Adrenal gland (tissue), 12 donors: Measurements from ENCODE around the gene DRGX. TPM values are rescaled to one million over a fixed set of nuclear protein-coding genes. Genes with fewer than 3 reads are reported as not detected.

ENCODE experiments used
- DNase-seq, 7 donors: peaks; one replicate each; pipeline ENCODE4 v3.0.0-alpha.2; 2019 to 2020
- H3K27ac ChIP-seq, 5 donors: fragments of 200-600 bp; sonication (generic) in 4 of 5; 1 replicate in 3 of 5; 2 replicates in 2 of 5; pipeline versions ENCODE4 v1.5.1 to v1.8.0; 2016 to 2020; ENCODE audit warnings: mild to moderate bottlenecking in 1 of 5
- H3K27me3 ChIP-seq: fragments of 200-600 bp; 2 replicates; pipeline ENCODE4 v1.8.0; 2021
- H3K36me3 ChIP-seq, 2 donors: fragments of 200-600 bp; replicated peaks in 1 of 2; 1 replicate in 1 of 2; 2 replicates in 1 of 2; pipeline versions ENCODE4 v1.5.1 to v1.8.0; 2018 to 2022
- H3K4me1 ChIP-seq, 2 donors: fragments of 200-600 bp; replicated peaks in 1 of 2; 1 replicate in 1 of 2; 2 replicates in 1 of 2; pipeline versions ENCODE4 v1.5.1 to v1.8.0; 2018 to 2021
- H3K4me3 ChIP-seq, 4 donors: fragments of 200-600 bp; sonication (generic) in 3 of 4; one replicate each; pipeline ENCODE4 v1.5.1; 2016 to 2018
- H3K9me3 ChIP-seq, 3 donors: fragments of 200-600 bp; sonication (generic) in 1 of 3; replicated peaks in 1 of 3; 1 replicate in 2 of 3; 2 replicates in 1 of 3; pipeline versions ENCODE4 v1.5.1 to v1.8.0; 2016 to 2021
- CTCF ChIP-seq, 6 experiments: fragments of 450-650 bp in 4 of 6; fragments of 200-600 bp in 2 of 6; sonication (generic) in 1 of 6; IDR thresholded peaks; 1 replicate in 5 of 6; 2 replicates in 1 of 6; pipeline versions ENCODE4 v1.5.1 to v1.8.0; 2016 to 2021; ENCODE audit warnings: antibody characterized with exemption in 6 of 6, mild to moderate bottlenecking in 2 of 6, moderate library complexity in 1 of 6
- POLR2A ChIP-seq, 2 donors: fragments of 450-650 bp; IDR thresholded peaks; one replicate each; pipeline ENCODE4 v1.6.1; 2017; ENCODE audit warnings: antibody characterized with exemption in 2 of 2, mild to moderate bottlenecking in 2 of 2, moderate library complexity in 1 of 2
- WGBS, 4 donors: extraction: QIAGEN DNeasy Blood & Tissue Kit in 2 of 4; methylation state at CpG; one replicate each; pipeline versions ENCODE4 v1.1.5 to v1.1.7; 2013 to 2017; 5-methylcytosine and 5-hydroxymethylcytosine counted together
- intact Hi-C, 2 donors: fragments of 100-400 bp; cut with DNase I; formaldehyde crosslinking; loops; one replicate each; pipeline versions ENCODE4 v1.14.1 to v1.15.0; 2022 to 2023
- polyA plus RNA-seq, 3 donors: library from polyadenylated mRNA; stranded (reverse); fragments of 200-250 nt in 2 of 3; fragments of 350-450 nt in 1 of 3; fragmentation: Illumina TruSeq in 1 of 3; extraction: RNeasy Lipid Tissue Mini Kit (QIAGEN cat#74804) in 1 of 3; gene quantifications; one replicate each; pipeline ENCODE4 v1.2.3, GENCODE V29; 2013 to 2014
- total RNA-seq, 9 donors: library from RNA; depleted of rRNA in 4 of 9; stranded (reverse); fragments of >200 nt in 4 of 9; fragments of 120-200 nt in 1 of 9; fragmentation: NEBNext Ultra II Directional in 1 of 9; extraction: Animal tissue kit (Norgen Biotek cat#: 25700) in 1 of 9; gene quantifications; one replicate each; pipeline versions ENCODE4 v1.1.0 to v1.2.4, GENCODE V29; 2013 to 2023
- donor health status: healthy with polysubstance abuse.
- donor health status: Bipolar disorder and iron deficiency.
- donor health status: DM: yes; HTN: yes; CAD: no.
- donor health status: DM: no; HTN: no; CAD: no.
- donor health status: DM: no; HTN: no; CAD: no.
- donor health status: DM: yes; HTN: yes; CAD: no.

DRGX gene
- total and polyA plus RNA-seq, 12 donors: 0.06 to 9.6 (median 2.8) TPM; not detected in 4

GRCh38 chr10:49323896-49324270, 72.0 kb downstream of the DRGX start:
- Histone ChIP-seq H3K9me3 (no peaks in the 10 kb centered on the region), H3K27ac (no peak overlapping the region), H3K4me3 (no peak overlapping the region), H3K36me3 (no peaks in the 10 kb centered on the region), H3K27me3 (no peaks in the 10 kb centered on the region), H3K4me1 (no peaks in the 10 kb centered on the region)
- TF ChIP-seq CTCF (IDR thresholded peaks at IDR 0.05): no peak
- TF ChIP-seq POLR2A (IDR thresholded peaks at IDR 0.05): no peak
- peak in 1 of 7 donors; percentile 28 for DNase-seq
- WGBS, 4 donors: 79 to 91% (median 85%) methylated on average over 9 of the region's 9 CpGs
- intact Hi-C loops: no loop called here

GRCh38 chr10:49323171-49323895, 72.6 kb downstream of the DRGX start:
- 53 to 74% (median 60%) methylated on average over 6 to 7 of the region's 7 CpGs for WGBS, 4 donors
- H3K27ac ChIP-seq: no peak overlapping the region
- TF ChIP-seq CTCF (IDR thresholded peaks at IDR 0.05): no peak
- TF ChIP-seq POLR2A (IDR thresholded peaks at IDR 0.05): no peak
- H3K4me3 ChIP-seq: no peak overlapping the region
- H3K27me3 ChIP-seq: no peaks in the 10 kb centered on the region
- H3K36me3 ChIP-seq: no peaks in the 10 kb centered on the region
- DNase-seq: peak in 1 of 7 donors; percentile 25
- no peaks in the 10 kb centered on the region for H3K4me1 ChIP-seq
- H3K9me3 ChIP-seq: no peaks in the 10 kb centered on the region
- intact Hi-C loops: no loop called here

- intact Hi-C loops: no loop called here
- Histone ChIP-seq H3K4me1 (no peaks in the 10 kb centered on the region), H3K27ac (no peak overlapping the region), H3K27me3 (no peaks in the 10 kb centered on the region), H3K9me3 (no peaks in the 10 kb centered on the region), H3K4me3 (no peak overlapping the region), H3K36me3 (no peaks in the 10 kb centered on the region)
- WGBS, 4 donors: 82 to 89% (median 88%) methylated on average over 22 to 26 of the region's 26 CpGs
- no peak for TF ChIP-seq POLR2A (IDR thresholded peaks at IDR 0.05)
- no peak for TF ChIP-seq CTCF (IDR thresholded peaks at IDR 0.05)
- peak in 1 of 7 donors; percentile 30 for DNase-seq
Measured at GRCh38 chr10:49322371-49323170, 73.3 kb downstream of the DRGX start.

- DNase-seq: no peak
- TF ChIP-seq CTCF (IDR thresholded peaks at IDR 0.05) (no peak), POLR2A (IDR thresholded peaks at IDR 0.05) (no peak)
- no peaks in the 10 kb centered on the region for H3K27me3 ChIP-seq
- H3K4me3 ChIP-seq: no peak overlapping the region
- intact Hi-C loops: no loop called here
- WGBS, 4 donors: 58 to 72% (median 65%) methylated on average over 3 of the region's 3 CpGs
- no peaks in the 10 kb centered on the region for H3K4me1 ChIP-seq
- H3K9me3 ChIP-seq: no peaks in the 10 kb centered on the region
- no peaks in the 10 kb centered on the region for H3K36me3 ChIP-seq
- no peak overlapping the region for H3K27ac ChIP-seq
Measured at GRCh38 chr10:49321021-49321420, 74.9 kb downstream of the DRGX start.
